Uterus (tissue), 4 donors: ENCODE results near the gene TTC34. TPM values are rescaled to one million over a fixed set of nuclear protein-coding genes. Genes with fewer than 3 reads are reported as not detected.

Experiments used
- DNase-seq, 2 donors: peaks; one replicate each; pipeline ENCODE4 v3.0.0-alpha.2; 2019 to 2020
- H3K27ac ChIP-seq, 2 donors: fragments of 200-600 bp; sonication (generic); 1 replicate in 1 of 2; 2 replicates in 1 of 2; pipeline ENCODE4 v1.5.1; 2016 to 2018
- H3K27me3 ChIP-seq, 2 donors: fragments of 200-600 bp; sonication (generic); one replicate each; pipeline ENCODE4 v1.5.1; 2018 to 2019; ENCODE audit warnings: control low read depth in 1 of 2
- H3K36me3 ChIP-seq, 2 donors: fragments of 200-600 bp; sonication (generic); one replicate each; pipeline ENCODE4 v1.5.1; 2019; ENCODE audit warnings: control low read depth in 1 of 2
- H3K4me1 ChIP-seq, 2 donors: fragments of 200-600 bp; sonication (generic); one replicate each; pipeline ENCODE4 v1.5.1; 2018 to 2019; ENCODE audit warnings: control low read depth in 1 of 2
- H3K4me3 ChIP-seq, 2 donors: fragments of 200-600 bp; sonication (generic); 1 replicate in 1 of 2; 2 replicates in 1 of 2; pipeline ENCODE4 v1.5.1; 2018 to 2019; ENCODE audit warnings: mild to moderate bottlenecking in 1 of 2
- H3K9me3 ChIP-seq, 2 donors: fragments of 200-600 bp; sonication (generic); one replicate each; pipeline ENCODE4 v1.5.1; 2019; ENCODE audit warnings: control low read depth in 1 of 2
- POLR2A ChIP-seq, 2 donors: fragments of 450-650 bp; IDR thresholded peaks; one replicate each; pipeline ENCODE4 v1.6.1; 2016; ENCODE audit warnings: antibody characterized with exemption in 2 of 2, mild to moderate bottlenecking in 1 of 2, moderate library complexity in 1 of 2
- intact Hi-C: fragments of 100-400 bp; cut with DNase I; formaldehyde crosslinking; loops from one replicate; pipeline ENCODE4 v1.15.1; 2023; ENCODE audit warnings: low total_unique reads
- total RNA-seq, 4 donors: library from RNA; depleted of rRNA in 3 of 4; stranded (reverse); fragments of >200 nt in 3 of 4; gene quantifications; one replicate each; pipeline versions ENCODE4 v1.1.0 to v1.2.4, GENCODE V29; 2014 to 2023
- TF ChIP-seq, protein P1 (sequence below), 4 experiments: fragments of 200-600 bp in 2 of 4; fragments of 450-650 bp in 2 of 4; sonication (generic) in 2 of 4; IDR thresholded peaks; one replicate each; pipeline ENCODE4 v1.5.1; 2016 to 2019; ENCODE audit warnings: antibody characterized with exemption in 4 of 4, mild to moderate bottlenecking in 2 of 4, moderate library complexity in 1 of 4
- donor health status: DM: yes; HTN: yes; CAD: no.

Gene TTC34
- total RNA-seq, 4 donors from 2014 or later: 0.29 to 2.9 (median 0.43) TPM

GRCh38 chr1:2832506-2833453 lies 31.3 kb upstream of the TTC34 start:
- Histone ChIP-seq H3K4me1 (no peaks in the 10 kb centered on the region), H3K27me3 (no peaks in the 10 kb centered on the region), H3K9me3 (no peaks in the 10 kb centered on the region), H3K27ac (no peak overlapping the region), H3K36me3 (no peaks in the 10 kb centered on the region), H3K4me3 (no peak overlapping the region)
- intact Hi-C loops: no loop called here
- no peak for DNase-seq
- no peak for TF ChIP-seq POLR2A (IDR thresholded peaks at IDR 0.05)
- TF ChIP-seq, protein P1, sequence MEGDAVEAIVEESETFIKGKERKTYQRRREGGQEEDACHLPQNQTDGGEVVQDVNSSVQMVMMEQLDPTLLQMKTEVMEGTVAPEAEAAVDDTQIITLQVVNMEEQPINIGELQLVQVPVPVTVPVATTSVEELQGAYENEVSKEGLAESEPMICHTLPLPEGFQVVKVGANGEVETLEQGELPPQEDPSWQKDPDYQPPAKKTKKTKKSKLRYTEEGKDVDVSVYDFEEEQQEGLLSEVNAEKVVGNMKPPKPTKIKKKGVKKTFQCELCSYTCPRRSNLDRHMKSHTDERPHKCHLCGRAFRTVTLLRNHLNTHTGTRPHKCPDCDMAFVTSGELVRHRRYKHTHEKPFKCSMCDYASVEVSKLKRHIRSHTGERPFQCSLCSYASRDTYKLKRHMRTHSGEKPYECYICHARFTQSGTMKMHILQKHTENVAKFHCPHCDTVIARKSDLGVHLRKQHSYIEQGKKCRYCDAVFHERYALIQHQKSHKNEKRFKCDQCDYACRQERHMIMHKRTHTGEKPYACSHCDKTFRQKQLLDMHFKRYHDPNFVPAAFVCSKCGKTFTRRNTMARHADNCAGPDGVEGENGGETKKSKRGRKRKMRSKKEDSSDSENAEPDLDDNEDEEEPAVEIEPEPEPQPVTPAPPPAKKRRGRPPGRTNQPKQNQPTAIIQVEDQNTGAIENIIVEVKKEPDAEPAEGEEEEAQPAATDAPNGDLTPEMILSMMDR (IDR thresholded peaks at IDR 0.05): no peak

- intact Hi-C loops: no loop called here
- H3K9me3 ChIP-seq: peaks cover 0 to 5% of the 10 kb centered on the region in 2 donors
- H3K27ac ChIP-seq: no peak overlapping the region
- TF ChIP-seq, protein P1 (IDR thresholded peaks at IDR 0.05): no peak
- no peak for TF ChIP-seq POLR2A (IDR thresholded peaks at IDR 0.05)
- no peaks in the 10 kb centered on the region for H3K36me3 ChIP-seq
- no peaks in the 10 kb centered on the region for H3K27me3 ChIP-seq
- no peak overlapping the region for H3K4me3 ChIP-seq
- no peak for DNase-seq
- H3K4me1 ChIP-seq: no peaks in the 10 kb centered on the region
Measured at GRCh38 chr1:2831596-2832212, 30.2 kb upstream of the TTC34 start.

DNA sequence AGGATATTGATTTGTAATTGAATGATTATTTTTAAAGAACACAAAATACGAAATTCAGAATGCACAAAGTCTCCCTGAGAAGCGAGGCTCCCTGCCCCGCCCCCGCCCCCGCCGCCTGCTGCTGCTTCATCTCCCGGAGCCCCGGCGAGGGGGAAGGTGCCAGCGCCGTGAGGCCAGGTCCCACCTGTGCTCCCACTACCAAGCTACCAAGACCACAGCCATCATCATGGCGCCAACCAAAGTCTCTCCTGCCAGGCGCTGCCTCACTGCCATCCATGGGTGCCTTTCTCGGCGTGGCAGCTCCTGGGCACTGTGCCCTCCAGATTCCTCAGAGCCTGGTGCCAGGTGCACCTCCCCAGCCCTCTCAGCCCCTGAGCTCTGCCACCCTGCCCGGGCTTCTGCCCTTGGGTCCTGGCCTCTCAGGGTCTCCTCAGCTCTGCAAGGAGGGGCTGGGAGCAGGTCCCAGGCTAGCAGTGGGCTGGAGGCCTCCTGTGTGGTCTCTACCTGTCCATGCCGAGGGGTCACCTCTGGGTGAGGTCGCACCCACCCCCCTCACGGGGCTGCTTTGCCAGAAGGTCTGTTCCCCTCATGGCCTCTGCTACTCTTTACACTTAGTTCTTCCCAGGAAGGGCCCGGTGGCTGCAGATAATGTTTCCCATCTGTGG lies 29.4 kb upstream of the TTC34 start:
- TF ChIP-seq POLR2A (IDR thresholded peaks at IDR 0.05): no peak
- TF ChIP-seq, protein P1 (IDR thresholded peaks at IDR 0.05): no peak
- no peak for DNase-seq
- intact Hi-C loops: no loop called here
- no peak overlapping the region for H3K27ac ChIP-seq
- no peaks in the 10 kb centered on the region for H3K36me3 ChIP-seq
- H3K4me1 ChIP-seq: no peaks in the 10 kb centered on the region
- H3K9me3 ChIP-seq: peaks cover 0 to 5% of the 10 kb centered on the region in 2 donors
- H3K27me3 ChIP-seq: no peaks in the 10 kb centered on the region
- no peak overlapping the region for H3K4me3 ChIP-seq

DNA sequence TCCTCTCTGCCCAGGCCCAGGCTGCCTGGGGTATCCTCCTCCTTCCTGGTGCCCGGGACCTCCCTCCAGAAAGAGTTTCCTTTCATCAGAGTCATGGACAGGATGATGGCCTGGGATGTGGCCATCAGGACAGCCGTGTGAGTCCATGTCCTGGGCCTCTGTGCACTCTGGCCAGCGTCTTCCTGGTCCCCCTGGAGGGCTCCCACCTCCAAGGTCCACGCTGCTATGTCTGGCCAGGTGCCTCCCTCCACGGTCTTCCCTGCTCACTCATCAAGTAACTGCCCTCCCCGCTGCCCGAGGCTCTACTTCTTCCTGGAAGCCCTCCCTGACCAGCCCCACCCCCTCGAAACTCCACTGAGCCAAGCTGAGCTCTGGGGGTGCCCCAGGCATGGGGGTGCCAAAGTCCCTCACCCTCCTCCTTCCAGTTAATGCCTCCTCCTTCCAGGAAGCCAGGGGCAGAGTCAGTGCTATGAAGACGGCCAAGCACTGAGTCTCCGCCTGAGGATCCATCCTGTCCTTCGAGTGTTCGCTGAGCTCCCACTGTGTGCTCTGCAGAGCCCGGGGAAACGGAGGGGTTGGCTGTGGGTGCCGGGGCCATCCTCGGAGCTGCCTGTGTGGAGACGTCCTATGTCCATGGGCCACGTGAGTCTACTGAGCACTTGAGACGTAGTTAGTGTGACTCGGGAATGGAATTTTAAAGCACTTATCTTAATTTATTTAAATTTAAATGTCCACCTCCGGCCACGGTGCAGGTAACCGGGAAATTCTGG lies 28.5 kb upstream of the TTC34 start:
- Histone ChIP-seq H3K27ac (no peak overlapping the region), H3K9me3 (peaks cover 0 to 5% of the 10 kb centered on the region in 2 donors), H3K27me3 (no peaks in the 10 kb centered on the region), H3K36me3 (no peaks in the 10 kb centered on the region), H3K4me3 (no peak overlapping the region), H3K4me1 (no peaks in the 10 kb centered on the region)
- intact Hi-C loops: no loop called here
- TF ChIP-seq, protein P1 (IDR thresholded peaks at IDR 0.05): no peak
- no peak for TF ChIP-seq POLR2A (IDR thresholded peaks at IDR 0.05)
- DNase-seq: no peak
